Glomerular visceral epithelial cell (primary cell): ENCODE measurements around the gene EPO.
"Not testable (repeated sequence)": the region's sequence is repeated elsewhere in the genome, so short reads cannot be mapped to it uniquely, and the experiment has no call there.

Experiments
- DNase-seq: peaks from one replicate; pipeline ENCODE4 v3.0.0-alpha.2; 2016; ENCODE audit errors: extremely low spot score

Gene EPO

DNA sequence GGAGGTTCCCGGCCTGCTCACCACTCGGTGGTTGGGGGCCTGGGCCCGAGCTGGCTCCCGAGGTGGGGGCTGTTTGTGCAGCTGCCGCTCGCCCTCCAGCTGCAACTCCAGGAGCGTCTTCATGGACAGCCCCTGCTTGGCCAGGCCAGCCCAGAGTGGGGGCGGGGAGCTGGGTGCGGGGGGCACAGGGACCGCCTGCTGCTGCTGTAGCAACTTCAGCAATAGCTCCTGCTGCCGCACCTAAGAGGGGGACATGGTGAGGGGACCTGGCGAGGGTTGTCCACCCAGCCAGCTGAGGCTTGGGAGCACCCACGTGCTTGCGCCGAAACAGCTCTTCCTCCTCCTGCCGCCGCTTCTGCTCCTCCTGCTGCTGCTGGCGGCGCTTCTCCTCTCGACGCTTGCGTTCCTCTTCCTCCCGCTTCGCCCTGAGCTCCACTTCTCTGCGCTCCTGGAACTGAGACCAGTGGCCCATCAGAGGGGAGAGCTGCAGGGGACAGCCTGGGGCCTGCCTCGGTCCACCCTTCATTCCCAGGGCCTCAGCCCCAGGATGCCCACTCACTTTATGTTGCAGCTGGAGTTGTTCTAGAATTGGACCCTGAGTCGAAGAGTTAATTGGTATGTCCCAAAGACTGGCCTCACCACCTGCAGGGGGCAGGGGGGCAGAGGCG is 37.1 kb upstream of the EPO start:
- no peak for DNase-seq

DNA sequence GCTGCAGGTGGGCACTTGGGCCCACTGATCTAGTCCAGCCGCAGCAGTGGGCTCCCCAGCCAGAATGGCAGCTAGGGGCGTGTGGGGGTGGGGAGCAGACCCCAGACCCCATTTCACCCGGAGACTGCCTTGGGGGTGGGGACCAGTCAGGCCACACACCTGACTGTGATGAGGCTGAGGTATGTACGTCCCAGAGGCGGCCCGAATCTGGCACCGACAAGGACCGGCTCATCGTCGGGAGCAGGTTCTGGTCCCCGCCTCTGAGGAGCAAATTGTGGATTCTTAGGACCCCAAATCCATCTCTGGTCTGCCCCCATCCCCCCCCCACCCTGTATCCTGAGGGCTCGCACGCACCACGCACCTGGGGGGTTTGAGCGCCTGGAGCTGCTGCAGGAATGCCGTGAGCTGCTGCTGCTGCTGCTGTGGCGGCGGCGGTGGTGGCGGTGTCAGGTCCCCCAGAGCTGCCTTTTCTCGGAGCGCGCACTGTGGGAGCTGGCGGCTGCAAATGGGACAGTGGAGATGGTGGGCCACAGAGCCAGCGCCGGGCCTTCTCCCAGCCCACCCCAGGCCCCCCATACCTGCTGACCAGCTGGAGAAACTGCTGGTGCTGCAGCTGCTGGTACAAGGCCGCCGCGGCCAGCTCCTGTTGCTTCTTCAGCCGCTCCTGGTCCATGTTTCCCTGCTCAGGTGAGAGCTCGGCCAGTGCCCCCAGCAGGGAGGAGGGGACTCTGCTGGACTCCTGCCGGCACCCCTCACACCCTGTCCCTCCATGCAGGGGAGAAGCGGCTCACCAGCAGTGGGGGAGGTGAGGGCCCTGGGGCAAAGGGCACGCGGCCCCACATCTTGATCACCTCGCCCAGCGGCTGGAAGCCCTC is 36.4 kb upstream of the EPO start:
- DNase-seq, result no peak

DNA sequence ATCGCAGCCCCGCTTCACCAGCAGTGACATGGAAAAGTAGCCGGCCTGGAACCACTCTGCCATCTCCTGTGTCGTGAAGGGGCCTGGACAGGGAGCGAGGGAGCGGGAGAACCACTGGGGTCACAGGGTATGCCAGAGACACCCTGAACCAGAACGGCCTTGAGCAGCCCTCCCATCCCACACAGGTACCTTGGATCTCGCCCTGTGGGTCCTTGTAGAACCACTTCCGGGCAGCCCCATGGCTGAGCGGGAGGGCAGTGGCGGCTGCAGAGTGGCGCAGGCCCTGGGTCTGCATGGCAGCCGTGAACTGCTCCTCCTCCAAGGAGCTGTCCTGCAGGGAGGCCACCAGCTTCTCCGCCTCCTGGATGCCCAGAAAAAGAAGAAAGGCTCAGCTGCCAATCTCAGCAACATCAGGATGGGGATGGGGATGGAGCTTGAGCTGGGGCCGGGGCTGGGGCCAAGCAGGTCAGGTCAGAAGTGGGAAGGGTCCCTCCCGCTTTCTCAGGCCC is 35.7 kb upstream of the EPO start:
- DNase-seq, result no peak

DNA sequence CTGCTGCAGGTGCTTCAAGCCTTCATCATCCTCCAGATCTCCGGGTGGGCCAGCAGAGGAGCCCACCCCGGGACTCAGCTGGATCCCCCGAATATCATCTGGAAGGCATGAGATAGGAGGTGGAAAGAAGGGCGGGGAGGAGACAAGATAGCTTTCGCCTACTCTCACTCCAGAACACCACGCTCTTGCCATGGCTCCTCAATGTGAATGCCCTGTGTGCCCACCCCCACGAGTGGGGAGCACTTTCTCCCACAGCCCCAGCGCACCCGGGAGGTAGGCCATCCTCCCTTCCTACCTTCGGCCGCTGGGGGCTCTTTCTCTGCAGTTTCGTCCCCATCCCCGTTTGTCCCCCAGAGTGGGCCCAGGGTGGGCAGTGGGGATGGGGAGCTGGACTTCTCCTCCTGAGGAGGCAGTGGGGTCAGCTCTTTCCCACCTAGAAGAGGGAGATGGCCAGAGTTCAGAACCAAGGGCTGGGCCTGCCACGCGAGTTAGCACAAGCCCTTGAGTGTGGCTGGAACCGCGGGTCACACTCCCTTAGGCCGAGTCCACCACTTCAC is 35.1 kb upstream of the EPO start:
- no peak for DNase-seq

DNA sequence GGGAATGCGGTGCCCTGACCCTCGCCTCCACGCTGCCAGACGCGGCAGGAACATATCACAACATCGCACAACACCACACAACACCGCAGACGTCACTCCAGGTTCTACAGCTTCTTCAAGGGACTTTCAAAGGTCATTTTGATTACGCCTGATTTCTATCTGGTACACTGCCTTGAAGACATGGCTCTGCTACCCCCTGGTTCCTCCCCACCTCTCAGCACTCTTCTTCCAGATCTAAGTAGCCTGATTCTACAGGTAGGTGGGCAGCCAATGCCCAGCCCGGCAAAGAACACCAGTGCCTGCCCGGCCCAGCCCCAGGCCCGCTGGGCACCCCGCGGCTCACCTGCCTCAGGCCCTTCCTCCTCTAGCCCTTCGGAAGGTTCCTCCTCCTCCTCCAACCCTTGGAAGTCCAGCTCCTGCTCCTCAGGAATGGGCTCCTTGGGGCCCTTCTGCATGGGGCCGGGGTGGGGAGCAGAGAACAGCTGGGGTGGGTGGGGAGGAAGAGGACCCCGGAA is 34.6 kb upstream of the EPO start:
- no peak for DNase-seq

DNA sequence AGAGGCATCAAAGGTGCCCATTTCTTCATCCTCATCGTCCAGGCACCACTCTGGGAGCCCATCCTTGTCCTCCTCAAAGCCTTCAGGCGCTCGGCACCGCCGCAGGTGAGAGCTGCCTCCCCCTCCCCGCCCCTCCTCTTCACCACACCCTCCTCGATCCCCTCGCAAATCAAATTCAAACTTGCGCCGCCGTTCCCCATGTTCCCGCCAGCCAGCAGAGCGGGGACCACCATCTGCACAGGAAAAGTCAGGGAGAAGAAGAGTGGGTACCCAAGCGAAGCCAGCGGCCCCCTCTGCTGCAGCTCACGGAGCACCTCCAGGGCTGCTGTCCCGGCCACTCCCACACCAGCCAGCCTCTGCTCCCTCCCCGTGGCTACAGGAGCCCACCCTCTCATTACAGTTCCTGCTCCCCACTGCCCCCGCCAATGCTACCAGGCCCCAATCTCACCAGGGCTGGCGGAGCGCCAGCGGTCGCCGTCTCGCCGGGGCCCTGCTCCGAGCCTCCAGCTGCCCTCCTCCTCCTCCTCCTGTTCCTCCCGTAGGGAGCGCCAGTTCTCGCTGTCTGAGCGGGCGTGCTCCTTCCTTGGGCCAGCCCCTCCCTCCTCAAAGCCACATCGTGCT is 34.0 kb upstream of the EPO start:
- no peak for DNase-seq

DNA sequence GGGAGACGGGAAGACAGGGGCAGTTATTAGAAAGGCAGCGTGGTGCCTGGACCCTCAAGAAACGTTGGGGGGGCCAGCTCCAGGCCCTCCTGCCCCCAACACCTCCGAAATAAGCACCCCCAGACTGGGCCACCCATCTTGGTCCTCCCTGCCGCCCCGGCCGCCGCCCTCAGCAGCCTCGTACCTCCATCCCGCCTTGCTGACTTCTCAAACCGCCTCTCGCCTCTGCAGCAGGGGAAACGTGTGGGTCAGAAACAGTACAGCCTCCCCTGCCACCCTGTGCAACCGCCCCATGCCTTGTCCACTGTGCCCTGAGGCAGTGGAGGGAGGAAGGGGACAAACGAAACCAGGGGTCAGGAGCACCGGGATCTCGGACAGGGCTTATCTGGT is 33.5 kb upstream of the EPO start:
- no peak for DNase-seq

DNA sequence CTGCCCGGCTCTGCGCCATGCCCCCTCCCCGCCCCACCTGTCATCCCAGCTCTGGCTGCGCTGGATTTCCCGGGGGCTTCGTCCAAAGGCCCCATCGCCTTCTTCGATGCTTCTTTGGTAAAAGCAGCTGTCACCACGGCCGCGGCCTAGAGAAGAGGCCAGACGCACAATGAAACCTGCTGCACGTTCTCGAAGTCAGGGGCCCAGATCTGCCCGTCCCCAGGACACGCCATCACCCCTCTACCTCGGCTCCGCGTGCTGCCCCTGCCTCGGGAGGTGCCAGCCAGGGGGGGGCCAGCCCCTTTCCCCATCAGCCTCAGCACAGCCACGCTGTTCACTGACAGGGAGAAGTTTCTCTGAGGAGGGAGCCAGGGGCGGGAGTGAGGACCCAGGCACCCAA is 33.0 kb upstream of the EPO start:
- DNase-seq, result no peak

DNA sequence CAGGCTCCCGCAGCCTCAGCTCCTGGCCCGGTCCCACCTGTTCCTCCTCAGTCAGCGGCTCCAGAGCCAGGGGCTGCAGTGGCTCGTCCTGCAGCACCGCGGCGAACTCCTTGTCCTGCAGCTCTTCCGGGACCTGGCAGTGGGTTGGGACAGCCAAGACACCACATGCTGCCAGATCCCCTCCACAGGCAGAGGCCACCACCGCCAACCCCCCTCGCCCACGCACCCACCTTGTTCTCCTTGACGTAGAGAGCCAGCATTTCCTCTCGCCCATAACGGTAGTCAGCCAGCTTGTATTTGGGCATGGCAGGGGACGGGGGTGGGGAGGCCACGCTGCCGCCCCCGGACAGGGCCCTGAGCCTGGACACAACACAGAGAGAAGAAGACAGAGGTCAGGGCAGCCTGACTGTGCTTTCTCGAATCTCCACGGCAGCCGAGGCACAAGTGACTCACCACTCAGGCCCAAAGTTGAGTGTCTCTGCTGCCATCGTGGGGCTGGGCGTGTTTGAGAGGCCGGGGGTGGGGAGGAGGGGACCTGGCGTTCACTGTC is 32.4 kb upstream of the EPO start:
- DNase-seq, result no peak

DNA sequence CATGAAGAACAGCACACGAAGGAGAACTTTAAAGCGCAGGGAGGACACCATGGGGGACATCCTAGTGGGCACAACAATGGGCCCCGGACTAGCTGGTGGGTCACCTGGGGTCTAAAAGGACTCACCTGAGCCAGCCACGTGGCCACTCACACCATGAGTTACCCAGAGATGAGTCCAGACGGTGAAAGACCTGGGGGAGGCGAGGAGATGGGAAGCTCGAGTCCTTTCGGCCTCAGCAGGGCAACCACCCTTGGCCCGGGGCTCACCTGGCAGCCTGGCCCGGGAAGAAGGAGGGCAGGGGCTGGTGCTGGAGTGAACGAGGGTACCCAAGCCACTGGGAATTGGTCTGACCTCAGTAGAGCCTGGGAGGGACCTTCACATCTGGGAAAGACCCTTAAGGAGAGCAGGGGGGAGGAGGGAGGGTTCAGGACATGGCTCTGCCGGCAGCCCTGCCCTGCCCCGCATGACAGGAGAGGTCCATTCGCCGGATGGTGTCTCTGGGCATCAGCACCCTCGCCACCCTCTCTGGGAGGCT is 31.9 kb upstream of the EPO start:
- no peak for DNase-seq

DNA sequence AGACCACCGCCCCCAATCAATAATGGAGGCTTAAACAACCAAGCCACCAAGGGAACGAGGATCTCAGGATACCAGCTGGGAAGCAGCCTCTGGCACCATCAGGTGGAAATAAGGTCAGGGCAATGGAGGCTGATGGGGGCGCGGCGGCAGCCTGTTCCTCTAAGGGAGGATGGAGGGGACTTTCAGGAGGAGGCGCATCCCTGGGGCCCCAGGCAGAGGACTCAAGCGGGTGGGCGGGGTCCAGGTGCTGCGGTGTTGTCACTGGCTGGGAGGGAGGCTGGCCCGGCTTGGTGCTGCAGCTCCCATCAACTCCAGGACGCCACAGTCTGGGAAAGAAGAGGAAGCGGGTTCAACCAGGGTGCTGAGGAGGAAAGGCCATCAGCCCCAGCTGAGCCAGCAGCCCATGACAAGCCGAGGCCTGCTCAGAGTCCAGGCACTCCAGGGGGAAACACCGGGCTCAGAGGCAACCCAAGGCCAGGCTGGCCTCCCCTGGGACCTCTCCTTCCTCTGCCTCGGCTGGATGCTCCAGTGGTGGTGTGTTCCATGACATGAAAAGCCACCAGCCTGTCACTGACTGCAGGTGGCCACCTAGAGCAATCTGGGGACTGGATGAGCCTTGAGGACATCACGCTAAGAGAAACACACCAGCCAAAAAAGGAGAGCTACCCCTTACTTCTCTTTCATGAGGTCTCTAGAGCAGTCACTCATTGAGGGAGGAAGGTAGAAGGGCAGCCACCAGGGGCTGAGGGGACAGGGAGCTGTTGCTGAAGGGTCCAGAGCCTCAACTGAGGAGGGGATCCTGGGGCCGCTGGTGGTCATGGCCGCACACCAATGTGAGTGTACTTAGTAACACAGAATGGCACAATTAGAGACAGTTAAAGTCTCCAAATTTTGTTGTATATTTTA is 30.8 kb upstream of the EPO start:
- DNase-seq, result no peak

DNA sequence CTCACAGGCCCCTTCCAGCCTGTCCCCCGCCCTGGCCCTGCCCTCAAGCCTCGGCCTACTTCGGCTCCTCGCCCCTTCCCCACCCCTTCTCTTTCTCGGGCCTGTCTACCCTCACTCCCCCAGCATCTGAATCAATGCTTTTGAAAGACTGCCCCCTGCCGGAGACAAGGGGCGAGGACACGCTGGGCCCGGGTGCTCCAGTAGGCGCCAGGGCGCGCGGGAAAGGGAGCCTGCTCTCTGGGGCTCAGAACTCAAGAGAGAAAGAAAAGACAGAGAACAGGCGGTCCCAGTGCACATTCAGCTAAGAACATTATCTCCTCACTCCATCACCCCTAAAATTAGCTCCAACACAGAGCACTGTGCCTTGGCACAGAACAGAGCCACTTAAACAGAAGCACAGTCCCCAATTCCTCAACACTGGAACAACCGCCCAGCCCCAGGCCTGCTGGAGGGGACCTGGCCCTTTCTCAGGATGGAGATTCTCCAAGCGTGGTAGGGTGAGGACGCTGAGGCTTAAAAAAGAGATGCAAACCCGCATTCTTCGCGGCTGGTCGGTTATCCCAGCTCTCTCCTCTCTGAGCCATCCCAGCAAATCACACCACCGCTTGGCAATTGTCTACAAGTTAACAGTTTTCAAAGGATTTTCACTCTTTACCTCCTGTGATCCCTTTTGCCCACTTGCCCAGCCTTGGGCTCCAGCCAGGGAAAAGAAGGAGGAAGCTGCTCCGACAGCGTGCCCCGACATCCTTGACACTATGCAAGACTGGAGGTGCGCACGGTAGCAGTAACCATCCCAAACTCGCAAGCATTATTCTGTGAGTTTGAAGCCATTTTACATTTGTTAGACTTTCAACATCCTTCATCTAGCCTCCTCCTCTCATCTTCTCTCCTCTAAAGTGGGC is 28.3 kb upstream of the EPO start:
- peak; percentile 61 for DNase-seq

DNA sequence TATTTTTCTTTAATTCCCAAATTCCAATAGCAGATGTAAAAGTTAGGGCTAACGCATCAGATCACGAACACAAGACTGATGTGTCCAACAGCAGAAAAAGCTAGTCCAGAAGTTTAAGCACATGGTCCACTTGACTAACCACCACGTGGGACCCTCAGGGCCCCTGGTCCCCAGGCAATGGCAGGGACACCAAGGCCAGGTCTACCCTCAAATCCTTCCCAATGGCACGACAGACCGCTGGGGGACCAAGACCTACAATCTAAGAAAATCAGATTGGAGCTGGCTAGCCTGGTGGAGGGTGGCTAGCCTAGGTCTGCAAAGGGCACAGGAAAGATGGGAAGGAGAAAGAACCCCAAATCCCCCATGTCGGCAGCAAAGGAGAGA is 27.7 kb upstream of the EPO start:
- no peak for DNase-seq

DNA sequence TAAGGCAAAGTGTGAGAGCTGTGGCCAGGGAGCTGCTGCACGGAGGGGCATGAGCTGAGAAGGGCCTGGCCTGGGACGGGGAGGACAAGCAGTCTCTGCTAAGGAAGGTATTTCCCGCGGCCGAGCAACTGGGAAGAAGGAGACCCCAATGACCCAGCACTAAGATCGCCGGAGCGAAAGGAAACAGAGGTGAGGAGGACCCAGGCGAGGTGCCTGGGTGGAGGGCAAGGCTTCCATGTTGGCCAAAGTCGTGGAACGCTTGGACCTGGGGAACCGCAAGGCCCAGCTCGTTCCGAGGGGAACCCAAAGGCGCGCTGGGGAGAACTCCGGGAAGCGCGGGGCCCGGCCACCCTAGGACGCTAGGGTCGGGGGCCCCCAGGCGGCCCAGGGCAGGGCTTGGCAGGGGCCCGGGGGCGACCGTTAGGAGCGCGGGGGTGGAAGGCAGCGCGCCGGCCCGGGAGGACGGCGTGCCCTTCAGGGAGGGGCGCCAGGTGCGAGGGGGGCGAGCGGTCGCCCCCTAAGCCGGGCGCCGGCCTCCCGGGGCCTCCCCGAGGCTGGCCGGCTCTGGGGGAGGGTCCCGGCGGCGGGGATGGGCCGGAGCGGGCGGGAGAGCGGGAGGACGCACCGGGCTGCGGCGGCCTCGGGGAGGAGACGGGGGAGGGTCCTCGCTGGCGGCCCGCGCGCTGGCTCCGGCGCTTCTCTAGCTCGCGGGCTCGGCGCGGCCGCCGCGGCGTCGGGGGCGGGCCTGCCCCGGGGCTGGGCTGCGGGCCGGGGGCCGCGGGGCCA is 26.8 kb upstream of the EPO start:
- DNase-seq, result no peak

DNA sequence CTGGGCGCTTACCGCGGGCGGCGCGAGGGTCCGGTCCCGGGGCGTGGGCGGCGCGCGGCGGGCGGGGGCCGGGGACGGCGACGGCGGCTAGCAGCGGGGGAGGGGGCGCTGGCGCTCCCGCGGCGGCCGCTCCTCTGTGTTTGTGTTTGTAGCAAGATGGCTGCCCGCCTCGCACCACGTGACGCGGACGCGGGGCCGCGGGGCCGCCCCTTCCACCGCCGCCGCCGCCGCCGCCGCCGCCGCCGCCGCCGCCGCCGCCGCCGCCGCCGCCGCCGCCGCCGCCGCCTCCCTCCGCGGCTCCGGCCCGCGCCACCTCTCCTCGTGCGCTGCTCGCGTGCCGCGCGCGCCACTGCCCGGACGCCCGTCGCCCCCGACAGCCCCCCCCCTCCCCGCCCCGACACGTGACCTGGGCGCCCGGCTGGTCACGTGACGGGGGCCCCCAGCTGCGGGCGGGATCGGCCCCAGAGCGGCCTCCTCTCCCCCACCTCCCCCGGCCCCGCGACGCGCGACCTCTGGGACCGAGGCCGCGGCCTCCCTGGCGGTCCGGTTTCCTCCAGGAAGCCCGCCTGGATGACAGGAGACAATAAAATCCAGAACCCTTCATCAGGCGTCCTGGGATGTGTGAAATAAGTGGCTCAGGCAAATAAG is 26.0 kb upstream of the EPO start, which contains the start of gene GIGYF1:
GIGYF1 (minus strand) TSS at position 153 of the 648 bp plus-strand sequence. CDS start 6,012 bp downstream, outside the sequence.
- DNase-seq, result peak; percentile 66

DNA sequence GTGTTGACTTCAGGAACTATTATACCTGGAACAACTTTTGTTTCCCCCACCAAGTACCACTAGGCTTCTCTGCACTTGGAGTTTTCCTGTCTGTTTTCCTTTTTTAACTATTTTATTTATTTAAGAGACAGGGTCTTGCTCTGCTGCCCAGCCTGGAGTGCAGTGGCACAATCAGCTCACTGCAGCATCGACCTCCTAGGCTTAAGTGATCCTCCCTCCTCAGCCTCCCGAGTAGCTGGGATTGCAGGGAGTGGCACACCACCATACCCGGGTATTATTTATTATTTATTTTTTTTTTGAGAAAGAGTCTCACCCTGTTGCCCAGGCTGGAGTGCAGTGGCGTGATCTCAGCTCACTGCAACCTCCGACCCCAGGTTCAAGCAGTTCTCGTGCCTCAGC is 24.1 kb upstream of the EPO start:
- DNase-seq, result no peak

DNA sequence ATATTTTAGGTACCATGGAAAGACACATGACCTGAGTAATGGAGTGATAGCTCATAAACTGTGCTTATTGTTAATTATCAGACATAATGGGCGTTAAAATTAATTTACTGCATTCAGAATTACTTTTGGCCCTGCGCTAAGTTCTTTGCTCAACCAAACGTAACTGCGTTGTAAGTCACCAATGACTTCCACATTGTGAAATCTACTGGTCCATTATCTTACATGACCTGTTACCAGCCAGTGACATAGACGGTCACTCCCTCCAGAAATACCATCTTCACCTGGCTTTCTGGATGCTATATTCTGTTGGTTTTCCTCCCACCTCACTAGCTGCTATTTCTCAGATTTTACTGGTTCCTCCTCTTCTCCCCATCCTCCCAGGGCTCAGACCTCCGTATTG is 21.2 kb upstream of the EPO start:
- no peak for DNase-seq

DNA sequence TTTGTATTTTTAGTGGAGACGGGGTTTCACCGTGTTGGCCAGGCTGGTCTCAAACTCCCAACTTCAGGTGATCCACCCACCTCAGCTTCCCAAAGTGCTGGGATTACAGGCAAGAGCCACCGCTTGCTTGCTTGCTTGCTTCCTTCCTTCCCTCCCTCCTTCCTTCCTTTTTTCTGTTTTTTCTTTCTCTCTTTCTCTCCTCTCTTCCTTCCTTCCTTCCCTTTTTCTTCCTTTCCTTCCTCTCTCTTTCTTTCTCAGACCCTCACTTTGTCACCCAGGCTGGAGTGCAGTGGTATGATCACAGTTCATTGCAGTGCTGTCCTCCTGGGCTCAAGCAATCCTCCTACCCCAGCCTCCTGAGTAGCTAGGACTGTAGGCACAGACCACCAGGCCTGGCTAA is 19.2 kb upstream of the EPO start:
- DNase-seq, result not testable (repeated sequence)
